Activated CD8-positive, alpha-beta memory T cell treated with anti-CD3 and anti-CD28 coated beads, Interleukin-2, amount 50 U/mL, for 1 hour (primary cell): Measurements from ENCODE around the gene ACTMAP.
"Not testable (repeated sequence)": the region's sequence is repeated elsewhere in the genome, so short reads cannot be mapped to it uniquely, and the experiment has no call there.

Experiments
- DNase-seq: peaks from one replicate; pipeline ENCODE4 v3.0.0-alpha.2; 2020; ENCODE audit errors: extremely low read depth

ACTMAP gene, protein sequence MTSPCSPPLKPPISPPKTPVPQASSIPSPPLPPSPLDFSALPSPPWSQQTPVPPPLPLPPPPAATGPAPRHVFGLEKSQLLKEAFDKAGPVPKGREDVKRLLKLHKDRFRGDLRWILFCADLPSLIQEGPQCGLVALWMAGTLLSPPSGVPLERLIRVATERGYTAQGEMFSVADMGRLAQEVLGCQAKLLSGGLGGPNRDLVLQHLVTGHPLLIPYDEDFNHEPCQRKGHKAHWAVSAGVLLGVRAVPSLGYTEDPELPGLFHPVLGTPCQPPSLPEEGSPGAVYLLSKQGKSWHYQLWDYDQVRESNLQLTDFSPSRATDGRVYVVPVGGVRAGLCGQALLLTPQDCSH

DNA sequence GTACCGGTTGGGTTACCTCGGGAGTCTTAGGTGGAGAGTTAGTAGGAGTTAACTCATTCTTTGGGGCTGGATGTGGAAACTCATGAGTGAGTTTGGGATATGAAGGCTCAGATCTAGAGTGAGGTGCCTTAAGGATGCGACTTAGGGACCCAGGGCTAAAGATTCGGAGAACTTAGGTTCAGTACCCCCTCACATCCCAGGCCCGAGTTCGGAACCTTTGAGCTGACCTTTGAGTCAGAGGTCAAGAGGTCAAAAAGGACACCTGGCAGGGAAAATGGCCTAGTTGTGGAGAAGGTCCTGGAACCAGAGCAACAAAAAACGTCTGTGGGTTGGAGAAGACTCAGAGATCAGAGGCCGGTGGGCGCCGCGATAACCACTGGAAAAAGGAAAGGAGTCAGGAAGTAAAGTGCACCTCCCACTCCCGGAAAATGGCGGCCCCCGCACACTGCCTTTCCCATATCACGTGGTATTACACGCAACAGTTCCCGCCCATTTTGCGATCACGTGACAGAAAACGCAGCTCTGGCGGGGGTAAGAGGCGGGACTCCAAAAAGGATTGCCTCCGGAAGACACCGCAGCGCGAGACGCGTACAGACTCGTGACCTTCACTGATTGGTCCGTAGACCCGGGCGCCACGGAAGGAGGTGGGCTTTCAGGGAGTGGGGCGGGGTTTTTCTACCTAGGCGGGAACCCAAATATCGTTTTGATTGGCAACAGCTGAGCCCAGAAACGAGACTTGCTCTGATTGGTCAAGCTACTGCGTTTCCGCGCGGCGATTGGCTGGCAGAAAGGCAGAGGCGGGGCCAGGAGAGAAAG is at the start of gene ACTMAP:
Gene ACTMAP, minus strand, starts transcription at position 420 of the 816 bp plus-strand sequence. CDS start 674 bp downstream, outside the sequence.
- DNase-seq, result peak; percentile 100

- DNase-seq, result no peak
Observed at GRCh38 chr19:40799558-40800338, 49.5 kb upstream of the ACTMAP start.

GRCh38 chr19:40798683-40799557 is 48.6 kb upstream of the ACTMAP start, which contains the start of gene EGLN2:
Gene EGLN2 (plus strand): TSS chr19:40799191. CDS start chr19:40800573, 1,382 bp downstream.
- DNase-seq, result peak; percentile 100

DNA sequence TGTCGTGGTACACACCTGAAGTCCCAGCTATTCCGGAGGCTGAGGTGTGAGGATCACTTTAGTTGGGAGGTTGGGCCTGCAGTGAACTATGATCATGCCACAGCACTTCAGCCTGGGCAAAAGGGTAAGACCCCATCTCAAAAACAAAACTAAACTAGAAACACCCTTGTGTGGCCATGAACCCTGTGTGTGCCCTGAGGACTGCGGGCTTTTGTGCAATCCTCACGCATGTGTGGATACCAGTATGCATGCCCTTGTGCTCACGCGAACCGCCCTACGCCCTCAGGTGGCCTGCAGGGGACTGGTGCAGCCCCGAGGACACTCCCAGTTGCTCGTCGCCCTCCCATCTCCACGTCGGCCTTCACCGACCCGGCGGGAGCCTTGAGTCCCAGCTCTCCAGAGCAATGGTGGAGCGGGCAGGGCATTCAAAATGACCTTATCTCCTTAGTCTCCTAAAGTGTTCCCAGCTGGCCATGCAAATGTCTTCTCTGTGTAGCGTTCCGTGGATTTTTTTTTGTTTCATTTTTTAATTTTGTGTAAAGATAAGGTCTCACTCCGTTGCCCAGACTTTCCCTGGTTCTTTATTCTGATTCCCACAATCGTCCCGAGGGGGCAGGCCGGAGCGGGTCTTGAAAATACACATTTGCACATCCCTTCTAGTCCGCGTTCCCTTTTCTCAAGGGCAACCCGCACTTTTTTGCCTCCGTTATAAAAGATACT is 47.8 kb upstream of the ACTMAP start:
- peak; percentile 42 for DNase-seq

DNA sequence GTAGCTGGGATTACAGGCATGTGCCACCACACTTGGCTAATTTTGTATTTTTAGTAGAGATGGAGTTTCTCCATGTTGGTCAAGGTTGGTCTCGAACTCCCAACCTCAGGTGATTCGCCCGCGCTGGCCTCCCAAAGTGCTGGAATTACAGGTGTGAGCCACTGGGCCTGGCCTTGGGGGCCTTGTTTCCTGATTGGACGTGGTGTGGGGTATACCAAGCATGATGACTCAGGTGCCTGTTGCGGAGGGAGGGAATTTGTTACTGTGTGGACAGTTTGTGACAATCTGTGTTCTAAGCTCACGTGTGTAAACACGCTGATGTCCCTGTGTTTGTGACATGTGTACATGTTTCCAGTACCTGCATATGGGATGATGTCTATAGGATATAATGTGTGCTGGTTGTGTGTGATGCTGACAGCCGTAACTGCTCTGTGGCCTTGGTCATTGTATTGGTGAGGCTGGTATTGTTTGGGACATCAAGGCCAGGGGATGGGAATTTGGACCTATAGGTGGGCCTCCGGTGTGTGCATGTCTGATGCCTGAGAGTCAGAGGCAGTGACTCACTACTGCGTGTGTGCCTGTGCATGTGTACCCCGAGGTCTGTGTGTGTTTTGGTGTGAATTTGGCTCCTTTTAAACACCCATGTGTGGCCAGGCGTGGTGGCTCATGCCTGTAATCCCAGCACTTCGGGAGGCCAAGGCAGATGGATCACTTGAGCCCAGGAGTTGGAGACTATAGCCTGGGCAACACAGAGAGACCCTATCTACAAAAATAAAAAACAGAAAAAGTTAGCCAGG is 47.1 kb upstream of the ACTMAP start:
- DNase-seq, result no peak

- no peak for DNase-seq
Observed at GRCh38 chr19:40791996-40792395, 41.7 kb upstream of the ACTMAP start.

DNA sequence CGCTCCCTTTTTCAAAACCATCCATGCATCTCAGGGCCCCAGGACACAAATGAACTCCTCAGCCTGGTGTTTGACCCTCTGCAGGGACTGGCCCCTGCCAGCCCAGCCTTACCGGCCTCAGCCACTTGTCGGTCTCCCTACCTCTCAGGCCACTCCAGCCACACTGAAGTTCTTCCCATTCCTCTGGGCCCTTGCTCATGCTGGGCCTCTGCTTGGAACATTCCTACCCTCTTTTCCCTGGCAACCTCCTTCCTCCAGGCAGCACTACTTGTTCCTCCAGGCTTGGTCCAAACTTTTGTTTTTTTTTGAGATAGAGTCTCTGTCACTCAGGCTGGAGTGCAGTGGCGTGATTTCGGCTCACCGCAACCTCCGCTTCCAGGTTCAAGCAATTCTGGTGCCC is 41.1 kb upstream of the ACTMAP start:
- DNase-seq, result no peak

- DNase-seq, result no peak
Observed at GRCh38 chr19:40786060-40787037, 36.1 kb upstream of the ACTMAP start.

- no peak for DNase-seq
Observed at GRCh38 chr19:40785526-40785925, 35.2 kb upstream of the ACTMAP start.

DNA sequence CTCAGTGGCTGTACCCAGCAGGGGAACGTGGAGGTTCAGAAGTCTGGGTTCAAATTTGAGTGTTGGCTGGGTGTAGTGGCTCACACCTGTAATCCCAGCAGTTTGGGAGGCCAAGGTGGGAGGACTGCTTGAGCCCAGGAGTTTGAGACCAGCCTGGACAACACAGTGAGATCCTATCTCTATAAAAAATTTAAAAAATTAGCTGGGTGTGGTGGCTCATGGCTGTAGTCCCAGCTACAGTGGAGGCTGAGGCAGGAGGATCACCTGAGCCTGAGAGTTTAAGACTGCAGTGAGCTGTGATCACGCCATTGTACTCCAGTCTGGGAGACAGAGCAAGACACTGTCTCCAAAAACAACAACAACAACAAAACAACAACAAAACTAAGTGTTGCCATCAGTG is 33.9 kb upstream of the ACTMAP start:
- not testable (repeated sequence) for DNase-seq

DNA sequence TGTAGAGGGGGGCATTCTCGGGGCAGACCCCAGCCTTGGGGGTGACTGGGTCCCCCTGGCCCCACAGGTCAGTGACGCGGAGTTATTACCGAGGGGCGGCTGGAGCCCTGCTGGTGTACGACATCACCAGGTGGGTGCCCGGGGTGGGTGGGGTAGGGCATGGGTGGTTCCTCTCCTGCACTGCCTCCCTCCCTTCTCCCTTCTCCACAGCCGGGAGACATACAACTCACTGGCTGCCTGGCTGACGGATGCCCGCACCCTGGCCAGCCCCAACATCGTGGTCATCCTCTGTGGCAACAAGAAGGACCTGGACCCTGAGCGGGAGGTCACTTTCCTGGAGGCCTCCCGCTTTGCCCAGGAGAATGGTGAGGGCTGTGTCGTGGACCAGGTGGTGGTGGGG is 33.4 kb upstream of the ACTMAP start:
- no peak for DNase-seq

DNA sequence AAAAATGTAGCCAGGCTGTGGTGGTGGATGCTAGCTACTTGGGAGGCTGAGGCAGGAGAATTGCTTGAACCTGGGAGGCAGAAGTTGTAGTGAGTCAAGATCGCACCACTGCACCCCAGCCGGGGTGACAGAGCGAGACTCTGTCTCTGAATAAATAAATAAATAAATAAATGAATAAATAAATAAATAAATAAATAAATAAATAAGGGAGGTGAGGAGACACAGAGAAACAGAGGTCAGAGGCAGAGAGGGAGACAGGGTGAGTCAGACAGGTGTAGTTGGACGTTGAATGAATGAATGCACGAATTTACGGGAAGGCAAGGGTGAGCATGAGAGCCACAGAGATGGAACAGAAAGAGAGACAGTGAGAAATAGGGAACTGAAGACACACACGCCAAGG is 30.9 kb upstream of the ACTMAP start:
- no peak for DNase-seq

DNA sequence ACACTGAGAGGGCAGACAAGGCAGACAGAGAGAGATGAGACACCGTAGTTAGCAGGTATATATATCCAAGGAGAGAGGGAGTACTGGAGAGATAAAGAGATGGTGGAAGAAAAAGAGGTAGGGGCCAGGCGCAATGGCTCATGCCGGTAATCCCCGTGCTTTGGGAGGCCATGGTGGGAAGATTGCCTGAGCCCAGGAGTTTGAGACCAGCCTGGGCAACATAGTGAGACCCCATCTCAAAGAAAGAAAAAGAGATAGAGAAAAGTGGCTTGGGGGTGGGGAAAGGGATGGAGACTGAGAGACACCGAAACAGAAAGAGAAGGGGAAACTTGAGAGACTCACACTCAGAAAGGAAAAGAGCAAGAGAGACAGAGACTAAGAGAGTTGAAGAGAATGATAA is 30.3 kb upstream of the ACTMAP start:
- no peak for DNase-seq

DNA sequence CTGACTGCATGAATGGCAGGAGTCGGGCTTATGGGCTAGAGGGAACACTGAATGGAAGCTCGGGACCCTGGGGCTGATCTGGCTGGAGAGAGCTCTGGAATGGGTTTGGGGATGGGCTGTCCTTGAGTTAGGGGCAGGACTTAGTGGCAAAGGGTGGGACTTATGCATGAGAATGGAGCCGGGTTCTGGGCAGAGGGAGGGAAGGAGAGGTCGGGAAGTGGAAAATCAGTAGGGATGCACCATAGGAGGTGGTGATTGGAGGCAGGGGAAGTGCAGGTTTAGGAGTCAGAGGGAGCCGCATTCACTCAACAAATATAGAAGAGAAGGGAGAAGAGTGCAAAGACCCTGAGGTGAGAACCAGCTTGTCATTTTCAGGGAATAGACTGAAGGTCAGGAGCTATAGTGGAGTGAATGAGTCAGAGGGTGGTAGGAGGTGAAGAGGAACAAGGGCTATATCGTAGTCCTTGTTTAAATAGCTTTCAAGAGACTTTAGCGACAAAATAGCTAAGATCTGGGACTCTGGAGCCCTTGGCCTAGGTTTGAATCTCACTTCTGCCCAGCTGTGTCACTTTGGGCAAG is 28.5 kb upstream of the ACTMAP start:
- no peak for DNase-seq

DNA sequence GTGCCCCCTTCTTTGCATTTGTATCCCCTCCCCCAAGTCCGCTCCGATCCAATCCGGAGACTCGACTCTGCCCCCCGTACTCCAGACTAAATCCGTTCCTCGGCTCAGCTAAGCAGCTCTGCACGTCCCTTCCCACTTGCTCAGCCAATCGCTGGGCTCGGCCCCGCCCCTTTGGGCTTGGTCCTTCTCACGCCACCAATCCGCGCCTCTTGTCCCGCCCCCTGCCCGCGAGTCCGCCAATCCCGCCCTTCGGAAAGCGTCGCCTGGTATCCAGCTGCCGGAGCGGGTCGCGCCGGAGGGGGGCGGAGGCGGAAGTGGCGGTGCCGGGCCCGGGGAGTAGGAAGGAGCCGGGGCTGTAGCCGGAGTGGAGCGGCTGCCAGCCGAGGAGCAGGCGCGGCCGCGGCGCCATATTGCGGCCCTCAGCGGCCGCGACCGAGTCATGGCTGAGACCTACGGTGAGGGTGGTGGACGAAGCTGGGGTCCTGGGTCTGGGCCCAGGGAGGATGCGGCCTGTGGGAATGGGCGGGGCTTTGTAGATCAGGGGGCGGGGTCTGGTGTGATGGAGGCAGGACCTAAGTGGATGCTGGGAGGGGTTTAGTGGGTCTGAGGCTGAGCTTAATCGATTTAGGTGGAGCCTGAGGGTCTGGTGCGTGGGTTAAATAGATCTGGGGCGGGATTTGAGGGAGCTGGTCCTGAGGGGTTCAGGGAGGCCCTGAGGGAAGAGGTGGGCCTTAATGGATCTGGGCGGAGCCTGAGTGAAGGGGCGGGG is 27.8 kb upstream of the ACTMAP start, which contains the start of gene RAB4B:
Gene RAB4B, plus strand, starts transcription at position 311 of the 769 bp plus-strand sequence. Its CDS starts 129 bp downstream, at position 440.
- peak; percentile 99 for DNase-seq

- DNase-seq, result no peak
Observed at GRCh38 chr19:40777645-40777936, 27.3 kb upstream of the ACTMAP start.

- DNase-seq, result peak; percentile 68
Observed at GRCh38 chr19:40776932-40777644, 26.8 kb upstream of the ACTMAP start.
